Thyroid gland (tissue), 4 donors: Measurements from ENCODE around the gene TRUB2. TPM values are rescaled to one million over a fixed set of nuclear protein-coding genes. Genes with fewer than 3 reads are reported as not detected.
A peak's percentile ranks its signal among the peaks of the same experiment; 100 is the strongest.

ENCODE experiments used
- DNase-seq, 2 donors: peaks; one replicate each; pipeline ENCODE4 v3.0.0-alpha.2; 2019
- H3K27ac ChIP-seq, 3 donors: fragments of 200-600 bp; sonication (generic); 1 replicate in 2 of 3; 2 replicates in 1 of 3; pipeline ENCODE4 v1.5.1; 2016 to 2019; ENCODE audit warnings: mild to moderate bottlenecking in 1 of 3, moderate library complexity in 1 of 3
- H3K27me3 ChIP-seq: fragments of 200-600 bp; sonication (generic); one replicate; pipeline ENCODE4 v1.5.1; 2019
- H3K36me3 ChIP-seq, 2 donors: fragments of 200-600 bp; sonication (generic); one replicate each; pipeline ENCODE4 v1.5.1; 2016 to 2019
- H3K4me1 ChIP-seq, 2 donors: fragments of 200-600 bp; sonication (generic); one replicate each; pipeline ENCODE4 v1.5.1; 2017 to 2019
- H3K4me3 ChIP-seq, 3 donors: fragments of 200-600 bp; sonication (generic); replicated peaks in 1 of 3; 1 replicate in 2 of 3; 2 replicates in 1 of 3; pipeline ENCODE4 v1.5.1; 2016; ENCODE audit warnings: mild to moderate bottlenecking in 1 of 3
- H3K9me3 ChIP-seq: fragments of 200-600 bp; sonication (generic); one replicate; pipeline ENCODE4 v1.5.1; 2017
- CTCF ChIP-seq, 6 experiments: fragments of 200-600 bp in 3 of 6; fragments of 450-650 bp in 3 of 6; sonication (generic) in 3 of 6; IDR thresholded peaks; one replicate each; pipeline ENCODE4 v1.5.1; 2016 to 2019; ENCODE audit warnings: antibody characterized with exemption in 6 of 6, mild to moderate bottlenecking in 2 of 6, inconsistent platforms in 1 of 6, moderate library complexity in 1 of 6
- POLR2A ChIP-seq, 2 donors: fragments of 450-650 bp; IDR thresholded peaks; one replicate each; pipeline ENCODE4 v1.6.1; 2017; ENCODE audit warnings: antibody characterized with exemption in 2 of 2, mild to moderate bottlenecking in 2 of 2, moderate library complexity in 1 of 2
- WGBS, 2 donors: methylation state at CpG; one replicate each; pipeline ENCODE4 v1.1.5; 2017; 5-methylcytosine and 5-hydroxymethylcytosine counted together
- intact Hi-C: fragments of 100-400 bp; cut with DNase I; formaldehyde crosslinking; loops from one replicate; pipeline ENCODE4 v1.15.1; 2023
- total RNA-seq, 4 donors: library from RNA; depleted of rRNA; stranded (reverse); fragments of >200 nt; gene quantifications; one replicate each; pipeline ENCODE4 v1.2.3, GENCODE V29; 2016

Gene TRUB2
- total RNA-seq, 4 donors from 2014 or later = 8.3 to 19.2 (median 16.6) TPM

- Histone ChIP-seq H3K27ac (no peak overlapping the region), H3K4me1 (peaks cover 12 to 25% of the 10 kb centered on the region in 2 donors), H3K27me3 (no peaks in the 10 kb centered on the region), H3K36me3 (no peaks in the 10 kb centered on the region), H3K4me3 (no peak overlapping the region), H3K9me3 (no peaks in the 10 kb centered on the region)
- intact Hi-C loops = no loop called here
- TF ChIP-seq POLR2A (IDR thresholded peaks at IDR 0.05) (no peak), CTCF (IDR thresholded peaks at IDR 0.05) (no peak)
- 91 to 92% methylated on average over 9 of the region's 9 CpGs for WGBS, 2 donors
- DNase-seq = no peak
These were observed 46.9 kb upstream of the TRUB2 start for GRCh38 chr9:128369024-128369706.

- TF ChIP-seq POLR2A (IDR thresholded peaks at IDR 0.05) = no peak
- TF ChIP-seq CTCF (IDR thresholded peaks at IDR 0.05) = no peak
- Histone ChIP-seq H3K4me3 (no peak overlapping the region), H3K4me1 (peaks cover 10 to 27% of the 10 kb centered on the region in 2 donors), H3K27ac (no peak overlapping the region), H3K27me3 (no peaks in the 10 kb centered on the region), H3K9me3 (no peaks in the 10 kb centered on the region), H3K36me3 (no peaks in the 10 kb centered on the region)
- intact Hi-C loops = no loop called here
- WGBS, 2 donors = 84 to 92% methylated on average over 4 of the region's 4 CpGs
- DNase-seq = no peak
These were observed 43.3 kb upstream of the TRUB2 start for GRCh38 chr9:128365525-128365924.

- no peaks in the 10 kb centered on the region for H3K9me3 ChIP-seq
- WGBS, 2 donors = 74 to 83% methylated on average over 3 of the region's 3 CpGs
- TF ChIP-seq POLR2A (IDR thresholded peaks at IDR 0.05) (no peak), CTCF (IDR thresholded peaks at IDR 0.05) (no peak)
- no peaks in the 10 kb centered on the region for H3K27me3 ChIP-seq
- no peak for DNase-seq
- H3K4me3 ChIP-seq = no peak overlapping the region
- intact Hi-C loops = loop anchor here (5.0 kb wide), 1 partner anchor 50 kb away; no protein-coding TSS in a partner anchor
- peaks cover 6 to 20% of the 10 kb centered on the region in 2 donors for H3K4me1 ChIP-seq
- peak overlapping the region in 2 of 3 donors; percentile 30 to 74 for H3K27ac ChIP-seq
- H3K36me3 ChIP-seq = no peaks in the 10 kb centered on the region
These were observed 40.5 kb upstream of the TRUB2 start for GRCh38 chr9:128362774-128363173.

- intact Hi-C loops = loop anchor here (5.0 kb wide), 1 partner anchor 50 kb away; no protein-coding TSS in a partner anchor
- WGBS, 2 donors = 7 to 12% methylated on average over 16 to 19 of the region's 20 CpGs
- peak overlapping the region in 2 of 3 donors; percentile 34 to 74 for H3K27ac ChIP-seq
These were observed 39.9 kb upstream of the TRUB2 start for GRCh38 chr9:128361986-128362646.

More at GRCh38 chr9:128361986-128362646, 39.9 kb upstream of the TRUB2 start:
- peak; percentile 61 to 96 (median 92) for TF ChIP-seq CTCF (IDR thresholded peaks at IDR 0.05)
- TF ChIP-seq POLR2A (IDR thresholded peaks at IDR 0.05) = peak in 1 of 2 donors; percentile 22
- peak; percentile 87 to 88 for DNase-seq
- no peaks in the 10 kb centered on the region for H3K9me3 ChIP-seq
- H3K4me1 ChIP-seq = peaks cover 6 to 20% of the 10 kb centered on the region in 2 donors
- no peaks in the 10 kb centered on the region for H3K36me3 ChIP-seq
- H3K27me3 ChIP-seq = no peaks in the 10 kb centered on the region
- H3K4me3 ChIP-seq = peak overlapping the region in 1 of 3 donors; percentile 25
